OCI-LY3 (cell line): ENCODE results near the gene DYNC2I2.

ENCODE experiments used
- EZH2phosphoT487 ChIP-seq: fragments of 200-600 bp; shearing (Covaris generic); IDR thresholded peaks from 2 replicates; pipeline ENCODE4 v1.6.1; 2018; ENCODE audit warnings: antibody characterized with exemption, mixed run types, low read depth
- TF ChIP-seq, protein P1 (sequence below): fragments of 200-600, 300-600 bp; sonication (generic); IDR thresholded peaks from 2 replicates; pipeline ENCODE4 v1.5.1; 2014; ENCODE audit warnings: antibody characterized with exemption, low read length, low read depth

DNA sequence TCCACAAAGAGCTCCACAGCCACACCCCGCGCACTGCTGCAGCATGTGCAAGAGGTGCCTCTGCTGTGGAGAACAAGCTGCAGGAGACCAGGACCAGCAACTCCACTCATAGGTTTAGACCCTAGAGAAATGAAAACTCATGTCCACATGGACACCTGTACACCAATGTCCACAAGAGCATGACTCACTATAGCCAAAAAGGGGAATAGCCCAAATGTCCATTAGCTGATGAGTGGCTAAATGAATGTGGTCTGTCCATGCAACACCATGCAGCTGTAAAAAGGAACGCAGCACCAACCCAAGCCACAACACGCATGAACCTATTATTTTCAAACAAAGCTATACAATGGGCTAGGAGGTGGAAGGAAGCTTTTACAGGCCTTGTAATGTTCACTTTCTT is 18.1 kb downstream of the DYNC2I2 start:
- TF ChIP-seq, protein P1, sequence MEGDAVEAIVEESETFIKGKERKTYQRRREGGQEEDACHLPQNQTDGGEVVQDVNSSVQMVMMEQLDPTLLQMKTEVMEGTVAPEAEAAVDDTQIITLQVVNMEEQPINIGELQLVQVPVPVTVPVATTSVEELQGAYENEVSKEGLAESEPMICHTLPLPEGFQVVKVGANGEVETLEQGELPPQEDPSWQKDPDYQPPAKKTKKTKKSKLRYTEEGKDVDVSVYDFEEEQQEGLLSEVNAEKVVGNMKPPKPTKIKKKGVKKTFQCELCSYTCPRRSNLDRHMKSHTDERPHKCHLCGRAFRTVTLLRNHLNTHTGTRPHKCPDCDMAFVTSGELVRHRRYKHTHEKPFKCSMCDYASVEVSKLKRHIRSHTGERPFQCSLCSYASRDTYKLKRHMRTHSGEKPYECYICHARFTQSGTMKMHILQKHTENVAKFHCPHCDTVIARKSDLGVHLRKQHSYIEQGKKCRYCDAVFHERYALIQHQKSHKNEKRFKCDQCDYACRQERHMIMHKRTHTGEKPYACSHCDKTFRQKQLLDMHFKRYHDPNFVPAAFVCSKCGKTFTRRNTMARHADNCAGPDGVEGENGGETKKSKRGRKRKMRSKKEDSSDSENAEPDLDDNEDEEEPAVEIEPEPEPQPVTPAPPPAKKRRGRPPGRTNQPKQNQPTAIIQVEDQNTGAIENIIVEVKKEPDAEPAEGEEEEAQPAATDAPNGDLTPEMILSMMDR = no peak
- TF ChIP-seq EZH2phosphoT487 = no peak
